Uterus (tissue), 4 donors: ENCODE measurements around the gene CALN1. TPM values are rescaled to one million over a fixed set of nuclear protein-coding genes. Genes with fewer than 3 reads are reported as not detected.
"Not testable (repeated sequence)": the region's sequence is repeated elsewhere in the genome, so short reads cannot be mapped to it uniquely, and the experiment has no call there.

Experiments used
- DNase-seq, 2 donors: peaks; one replicate each; pipeline ENCODE4 v3.0.0-alpha.2; 2019 to 2020
- H3K27ac ChIP-seq, 2 donors: fragments of 200-600 bp; sonication (generic); 1 replicate in 1 of 2; 2 replicates in 1 of 2; pipeline ENCODE4 v1.5.1; 2016 to 2018
- H3K27me3 ChIP-seq, 2 donors: fragments of 200-600 bp; sonication (generic); one replicate each; pipeline ENCODE4 v1.5.1; 2018 to 2019; ENCODE audit warnings: control low read depth in 1 of 2
- H3K36me3 ChIP-seq, 2 donors: fragments of 200-600 bp; sonication (generic); one replicate each; pipeline ENCODE4 v1.5.1; 2019; ENCODE audit warnings: control low read depth in 1 of 2
- H3K4me1 ChIP-seq, 2 donors: fragments of 200-600 bp; sonication (generic); one replicate each; pipeline ENCODE4 v1.5.1; 2018 to 2019; ENCODE audit warnings: control low read depth in 1 of 2
- H3K4me3 ChIP-seq, 2 donors: fragments of 200-600 bp; sonication (generic); 1 replicate in 1 of 2; 2 replicates in 1 of 2; pipeline ENCODE4 v1.5.1; 2018 to 2019; ENCODE audit warnings: mild to moderate bottlenecking in 1 of 2
- H3K9me3 ChIP-seq, 2 donors: fragments of 200-600 bp; sonication (generic); one replicate each; pipeline ENCODE4 v1.5.1; 2019; ENCODE audit warnings: control low read depth in 1 of 2
- POLR2A ChIP-seq, 2 donors: fragments of 450-650 bp; IDR thresholded peaks; one replicate each; pipeline ENCODE4 v1.6.1; 2016; ENCODE audit warnings: antibody characterized with exemption in 2 of 2, mild to moderate bottlenecking in 1 of 2, moderate library complexity in 1 of 2
- intact Hi-C: fragments of 100-400 bp; cut with DNase I; formaldehyde crosslinking; loops from one replicate; pipeline ENCODE4 v1.15.1; 2023; ENCODE audit warnings: low total_unique reads
- total RNA-seq, 4 donors: library from RNA; depleted of rRNA in 3 of 4; stranded (reverse); fragments of >200 nt in 3 of 4; gene quantifications; one replicate each; pipeline versions ENCODE4 v1.1.0 to v1.2.4, GENCODE V29; 2014 to 2023
- TF ChIP-seq, protein P1 (sequence below), 4 experiments: fragments of 200-600 bp in 2 of 4; fragments of 450-650 bp in 2 of 4; sonication (generic) in 2 of 4; IDR thresholded peaks; one replicate each; pipeline ENCODE4 v1.5.1; 2016 to 2019; ENCODE audit warnings: antibody characterized with exemption in 4 of 4, mild to moderate bottlenecking in 2 of 4, moderate library complexity in 1 of 4
- donor health status: DM: yes; HTN: yes; CAD: no.

Gene CALN1
- total RNA-seq, 4 donors from 2014 or later, result 0.49 to 2.3 (median 1.5) TPM; not detected in 1

DNA sequence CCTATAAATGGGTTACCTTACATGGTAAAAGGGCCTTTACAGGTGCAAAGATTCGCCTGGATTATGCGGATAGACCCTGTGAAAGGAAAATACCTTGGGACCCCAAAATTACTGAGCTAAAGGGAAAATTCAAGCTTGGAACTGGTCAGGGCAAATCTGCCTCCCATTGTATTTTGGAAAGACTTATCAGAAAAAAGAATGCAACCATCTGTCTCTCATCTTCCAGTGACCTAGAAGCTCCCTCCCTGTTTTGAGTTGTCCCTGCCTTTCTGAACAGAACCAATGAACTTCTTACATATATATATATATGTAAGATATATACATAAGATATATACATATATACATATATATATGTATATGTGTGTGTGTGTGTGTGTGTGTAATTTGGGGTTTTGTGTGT lies 583.8 kb downstream of the CALN1 start:
- H3K36me3 ChIP-seq, result no peaks in the 10 kb centered on the region
- no peaks in the 10 kb centered on the region for H3K9me3 ChIP-seq
- H3K27me3 ChIP-seq, result no peaks in the 10 kb centered on the region
- H3K27ac ChIP-seq, result no peak overlapping the region
- no peaks in the 10 kb centered on the region for H3K4me1 ChIP-seq
- intact Hi-C loops, result no loop called here
- TF ChIP-seq, protein P1, sequence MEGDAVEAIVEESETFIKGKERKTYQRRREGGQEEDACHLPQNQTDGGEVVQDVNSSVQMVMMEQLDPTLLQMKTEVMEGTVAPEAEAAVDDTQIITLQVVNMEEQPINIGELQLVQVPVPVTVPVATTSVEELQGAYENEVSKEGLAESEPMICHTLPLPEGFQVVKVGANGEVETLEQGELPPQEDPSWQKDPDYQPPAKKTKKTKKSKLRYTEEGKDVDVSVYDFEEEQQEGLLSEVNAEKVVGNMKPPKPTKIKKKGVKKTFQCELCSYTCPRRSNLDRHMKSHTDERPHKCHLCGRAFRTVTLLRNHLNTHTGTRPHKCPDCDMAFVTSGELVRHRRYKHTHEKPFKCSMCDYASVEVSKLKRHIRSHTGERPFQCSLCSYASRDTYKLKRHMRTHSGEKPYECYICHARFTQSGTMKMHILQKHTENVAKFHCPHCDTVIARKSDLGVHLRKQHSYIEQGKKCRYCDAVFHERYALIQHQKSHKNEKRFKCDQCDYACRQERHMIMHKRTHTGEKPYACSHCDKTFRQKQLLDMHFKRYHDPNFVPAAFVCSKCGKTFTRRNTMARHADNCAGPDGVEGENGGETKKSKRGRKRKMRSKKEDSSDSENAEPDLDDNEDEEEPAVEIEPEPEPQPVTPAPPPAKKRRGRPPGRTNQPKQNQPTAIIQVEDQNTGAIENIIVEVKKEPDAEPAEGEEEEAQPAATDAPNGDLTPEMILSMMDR (IDR thresholded peaks at IDR 0.05), result no peak
- no peak for TF ChIP-seq POLR2A (IDR thresholded peaks at IDR 0.05)
- H3K4me3 ChIP-seq, result no peak overlapping the region
- no peak for DNase-seq

GRCh38 chr7:71826141-71826540 lies 586.0 kb downstream of the CALN1 start:
- Histone ChIP-seq H3K36me3 (no peaks in the 10 kb centered on the region), H3K9me3 (no peaks in the 10 kb centered on the region), H3K4me3 (no peak overlapping the region), H3K27ac (no peak overlapping the region), H3K27me3 (no peaks in the 10 kb centered on the region), H3K4me1 (no peaks in the 10 kb centered on the region)
- intact Hi-C loops, result no loop called here
- no peak for TF ChIP-seq POLR2A (IDR thresholded peaks at IDR 0.05)
- TF ChIP-seq, protein P1 (IDR thresholded peaks at IDR 0.05), result no peak
- no peak for DNase-seq

DNA sequence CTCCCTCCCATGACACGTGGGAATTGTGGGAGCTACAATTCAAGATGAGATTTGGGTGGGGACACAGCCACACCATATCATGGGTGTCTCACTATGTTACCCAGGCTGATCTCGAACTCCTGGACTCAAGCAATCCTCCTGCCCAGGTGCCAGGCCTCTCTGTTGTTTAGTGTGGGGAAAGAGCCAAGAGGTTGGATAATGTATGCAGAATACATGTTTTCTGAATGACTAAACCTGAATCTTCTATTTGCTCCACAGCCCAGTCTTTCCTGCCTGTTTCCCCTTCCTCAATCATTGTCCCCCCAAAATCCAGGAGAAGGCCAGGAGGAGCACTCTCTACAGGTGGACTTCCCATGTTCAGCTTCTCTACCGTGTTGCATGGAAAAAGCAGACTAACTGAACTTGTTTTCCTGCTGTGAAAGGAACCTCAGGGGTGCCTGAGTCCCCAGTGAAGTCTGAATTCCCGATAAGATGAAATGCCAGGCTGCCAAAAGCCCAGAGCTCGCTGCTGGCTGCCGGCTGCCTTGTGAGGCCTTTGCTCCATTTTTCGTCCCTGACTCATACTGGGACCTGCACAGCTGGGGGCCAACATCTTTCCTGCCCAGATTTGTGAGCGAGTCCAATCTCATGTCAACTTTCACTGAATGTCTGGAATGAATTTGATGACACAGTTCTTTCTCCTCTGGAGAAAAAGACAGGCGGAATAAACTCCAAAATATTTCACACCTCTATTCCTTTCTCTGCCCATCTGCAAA lies 588.0 kb downstream of the CALN1 start:
- Histone ChIP-seq H3K4me1 (no peaks in the 10 kb centered on the region), H3K9me3 (no peaks in the 10 kb centered on the region), H3K36me3 (no peaks in the 10 kb centered on the region), H3K27me3 (no peaks in the 10 kb centered on the region), H3K27ac (no peak overlapping the region), H3K4me3 (no peak overlapping the region)
- DNase-seq, result no peak
- intact Hi-C loops, result no loop called here
- TF ChIP-seq, protein P1 (IDR thresholded peaks at IDR 0.05), result no peak
- no peak for TF ChIP-seq POLR2A (IDR thresholded peaks at IDR 0.05)

DNA sequence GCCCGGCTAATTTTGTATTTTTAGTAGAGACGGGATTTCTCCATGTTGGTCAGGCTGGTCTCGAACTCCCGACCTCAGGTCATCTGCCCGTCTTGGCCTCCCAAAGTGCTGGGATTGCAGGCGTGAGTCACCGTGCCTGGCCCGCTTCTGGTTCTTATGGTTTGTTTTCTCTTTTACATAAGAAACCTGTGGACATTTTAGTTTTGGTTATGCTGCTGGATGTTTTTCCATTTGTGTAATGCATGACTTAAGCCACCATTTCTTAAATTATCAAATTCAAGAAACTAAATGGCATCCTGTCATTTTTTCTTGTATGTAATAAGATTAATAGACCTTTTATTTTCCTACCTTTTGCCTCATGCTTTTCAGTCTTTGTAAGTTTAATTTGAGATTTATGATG lies 589.7 kb downstream of the CALN1 start:
- H3K9me3 ChIP-seq, DNase-seq, H3K27ac ChIP-seq, H3K27me3 ChIP-seq, intact Hi-C loops, H3K36me3 ChIP-seq, H3K4me1 ChIP-seq, H3K4me3 ChIP-seq: not testable (repeated sequence)

DNA sequence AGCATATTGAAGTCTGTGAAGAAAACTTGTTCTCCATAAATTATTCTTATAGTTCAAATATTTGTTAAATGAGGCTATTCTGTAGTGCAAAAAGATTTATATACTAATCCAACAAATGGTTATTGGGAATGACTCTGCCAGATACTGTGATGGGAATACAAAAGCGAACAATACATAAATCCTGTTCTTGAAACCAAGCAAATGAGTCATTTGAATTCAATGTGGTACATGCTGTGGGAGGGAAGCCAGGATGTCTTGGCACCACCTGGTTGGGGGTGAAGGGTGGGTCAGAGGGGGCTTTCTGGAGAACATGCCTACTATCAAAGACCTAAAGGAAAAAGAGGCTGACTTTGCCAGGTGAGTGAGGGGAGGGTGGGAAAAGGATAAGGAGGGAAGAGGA lies 594.2 kb downstream of the CALN1 start:
- no peak for TF ChIP-seq POLR2A (IDR thresholded peaks at IDR 0.05)
- TF ChIP-seq, protein P1 (IDR thresholded peaks at IDR 0.05), result no peak
- H3K9me3 ChIP-seq, result no peaks in the 10 kb centered on the region
- H3K27ac ChIP-seq, result no peak overlapping the region
- H3K27me3 ChIP-seq, result no peaks in the 10 kb centered on the region
- intact Hi-C loops, result no loop called here
- H3K4me1 ChIP-seq, result no peaks in the 10 kb centered on the region
- no peak overlapping the region for H3K4me3 ChIP-seq
- no peaks in the 10 kb centered on the region for H3K36me3 ChIP-seq
- DNase-seq, result no peak
